ENCODE data around the gene FGF21. TPM values are rescaled to one million over a fixed set of nuclear protein-coding genes. Genes with fewer than 3 reads are reported as not detected.
"Not testable (repeated sequence)": the region's sequence is repeated elsewhere in the genome, so short reads cannot be mapped to it uniquely, and the experiment has no call there.

The FGF21 gene
- not detected in 2 replicates for total RNA-seq (2014; rRNA removed; shearing (Covaris generic))

DNA sequence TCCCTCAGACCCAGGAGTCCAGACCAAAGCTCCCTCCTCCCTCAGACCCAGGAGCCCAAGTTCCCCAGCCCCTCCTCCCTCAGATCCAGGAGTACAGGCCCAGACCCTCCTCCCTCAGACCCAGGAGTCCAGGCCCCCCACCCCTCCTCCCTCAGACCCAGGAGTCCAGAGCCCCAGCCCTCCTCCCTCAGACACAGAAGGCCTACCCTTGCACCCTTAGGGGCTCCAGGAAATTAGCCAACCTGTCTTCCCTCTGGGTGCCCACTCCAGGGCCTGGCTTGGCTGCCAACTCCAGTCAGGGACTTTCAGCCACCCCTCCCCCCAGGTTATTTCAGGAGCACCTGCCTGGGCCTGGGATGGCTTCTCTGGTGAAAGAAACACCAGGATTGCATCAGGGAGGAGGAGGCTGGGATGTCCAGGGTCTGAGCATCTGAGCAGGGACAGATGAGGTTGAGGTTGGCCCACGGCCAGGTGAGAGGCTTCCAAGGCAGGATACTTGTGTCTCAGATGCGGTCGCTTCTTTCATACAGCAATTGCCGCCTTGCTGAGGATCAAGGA is at the start of gene FGF21:
TSS of gene FGF21 (plus strand) at position 441 of the 558 bp plus-strand sequence. CDS start 713 bp downstream, outside the sequence.
- no peak for DNase-seq (ENCODE audit: low read depth in 1 of 2, low spot score in 2 of 2)
- peaks cover 7% of the 10 kb centered on the region; the same call in 1 of the 2 replicates for H3K4me1 ChIP-seq (replicated peaks)
- H3K4me3 ChIP-seq, result no peak within 1 kb of the TSS
- H3K27ac ChIP-seq, result no peak within 1 kb of the TSS
- H3K36me3 ChIP-seq, result no peaks in the 10 kb centered on the region
- no peaks in the 10 kb centered on the region for H3K9me3 ChIP-seq (replicated peaks)
- peaks cover 24% of the 10 kb centered on the region for H3K27me3 ChIP-seq (replicated peaks)

DNA sequence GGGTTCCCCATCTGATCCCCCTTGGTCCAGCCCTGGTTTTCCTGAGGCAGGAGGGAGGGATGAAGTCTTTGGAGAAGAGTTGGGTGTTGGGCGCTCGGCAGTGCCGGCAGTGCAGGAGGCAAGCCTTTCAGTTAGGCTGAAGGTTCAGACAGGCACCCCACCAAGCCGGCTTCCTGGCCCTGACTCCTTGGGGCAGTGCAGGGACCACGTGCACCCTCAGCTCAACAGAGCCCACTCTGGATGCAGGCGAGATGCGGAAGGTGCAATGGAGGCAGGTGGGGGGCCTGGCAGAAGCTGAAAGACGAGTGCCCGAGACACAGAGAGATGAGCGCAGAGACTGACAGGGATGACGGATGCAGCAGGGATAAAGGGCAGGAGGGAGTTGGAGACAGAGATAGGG is 46.9 kb upstream of the FGF21 start:
- no peak for DNase-seq (ENCODE audit: low read depth in 1 of 2, low spot score in 2 of 2)
- H3K9me3 ChIP-seq (replicated peaks), result no peaks in the 10 kb centered on the region

DNA sequence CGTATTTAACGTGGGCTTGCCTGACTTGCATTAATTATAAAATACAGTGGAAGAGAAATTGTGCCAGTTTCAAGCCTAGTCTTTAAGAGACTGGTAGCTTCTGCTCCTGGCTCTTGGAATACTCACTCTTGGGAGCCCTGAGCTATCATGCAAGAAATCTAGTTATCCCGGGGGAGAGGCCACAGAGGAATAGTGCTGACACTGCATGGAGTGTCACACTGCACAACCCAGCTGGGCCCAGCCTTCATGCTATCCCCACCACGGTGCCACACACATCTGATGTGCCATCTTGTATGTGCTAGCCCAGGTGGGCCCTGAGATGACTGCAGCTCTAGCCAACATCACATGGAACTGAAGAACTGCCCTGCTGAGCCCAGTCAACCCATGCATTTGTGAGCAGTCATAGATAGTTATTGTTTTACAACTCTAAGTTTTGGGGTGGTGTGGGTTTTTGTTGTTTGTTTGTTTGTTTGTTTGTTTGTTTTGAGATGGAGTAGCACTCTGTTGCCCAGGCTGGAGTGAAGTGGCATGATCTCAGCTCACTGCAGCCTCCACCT is 44.1 kb upstream of the FGF21 start:
- Histone ChIP-seq H3K27me3 (replicated peaks) (no peaks in the 10 kb centered on the region), H3K4me1 (replicated peaks) (peaks cover 15% of the 10 kb centered on the region), H3K36me3 (no peaks in the 10 kb centered on the region), H3K27ac (no peak overlapping the region), H3K4me3 (no peak overlapping the region), H3K9me3 (replicated peaks) (no peaks in the 10 kb centered on the region)
- DNase-seq (ENCODE audit: low read depth in 1 of 2, low spot score in 2 of 2), result no peak

More for the DNA sequence above, 46.9 kb upstream of the FGF21 start:
- Histone ChIP-seq H3K27me3 (replicated peaks) (no peaks in the 10 kb centered on the region), H3K36me3 (no peaks in the 10 kb centered on the region), H3K27ac (no peak overlapping the region), H3K4me1 (replicated peaks) (peaks cover 6% of the 10 kb centered on the region; the same call in 1 of the 2 replicates), H3K4me3 (no peak overlapping the region)

DNA sequence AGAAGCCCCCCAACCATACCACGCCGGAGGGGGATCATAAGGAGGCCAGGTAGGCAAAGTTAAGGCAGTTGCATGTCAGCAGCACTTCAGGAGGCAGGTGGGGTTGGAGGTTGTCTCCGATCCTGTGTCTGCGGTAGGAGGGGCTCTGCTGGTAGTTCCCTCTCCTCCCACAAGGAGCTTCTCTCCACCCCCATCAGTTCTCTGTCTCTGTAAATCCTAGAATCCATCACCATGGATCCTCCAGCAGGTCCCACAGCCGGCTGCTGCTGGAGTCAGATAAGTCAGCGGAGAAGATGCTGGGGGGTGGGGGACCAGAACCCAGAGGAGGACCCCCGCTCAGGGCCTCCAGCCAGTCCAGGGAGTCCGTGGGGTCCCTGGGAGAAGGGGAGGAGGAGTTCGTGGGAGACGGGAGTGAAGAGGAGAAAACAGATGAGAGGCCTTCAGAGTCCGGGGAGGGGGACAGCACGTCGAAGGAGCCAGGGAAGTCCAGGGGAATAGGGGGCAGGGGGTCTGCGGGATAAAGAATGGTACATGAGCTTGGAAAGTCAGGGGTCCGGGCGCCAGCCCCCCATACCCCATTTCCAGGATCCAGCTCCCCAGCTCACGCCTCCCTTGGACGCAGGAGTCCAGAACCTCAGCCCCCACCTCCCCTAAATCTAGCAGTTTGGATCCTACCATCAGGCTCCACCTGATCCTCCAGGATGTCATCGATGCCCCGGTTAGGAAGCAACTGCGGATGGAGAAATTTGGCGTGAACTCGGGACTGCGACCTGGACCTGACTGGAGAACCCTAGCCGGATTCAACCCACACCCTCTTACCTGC is 42.1 kb upstream of the FGF21 start:
- Histone ChIP-seq H3K4me3 (peak overlapping the region; percentile 57), H3K9me3 (replicated peaks) (no peaks in the 10 kb centered on the region), H3K27ac (no peak overlapping the region), H3K27me3 (replicated peaks) (no peaks in the 10 kb centered on the region), H3K4me1 (replicated peaks) (peaks cover 15% of the 10 kb centered on the region), H3K36me3 (no peaks in the 10 kb centered on the region)
- DNase-seq (ENCODE audit: low read depth in 1 of 2, low spot score in 2 of 2), result no peak

- H3K4me3 ChIP-seq, result peak overlapping the region; percentile 57
- H3K36me3 ChIP-seq, result no peaks in the 10 kb centered on the region
- H3K27me3 ChIP-seq (replicated peaks), result no peaks in the 10 kb centered on the region
- no peaks in the 10 kb centered on the region for H3K9me3 ChIP-seq (replicated peaks)
- DNase-seq (ENCODE audit: low read depth in 1 of 2, low spot score in 2 of 2), result peak; percentile 99 to 100
- H3K4me1 ChIP-seq (replicated peaks), result peaks cover 15% of the 10 kb centered on the region
- peak overlapping the region; percentile 47 for H3K27ac ChIP-seq
Observed at GRCh38 chr19:48713864-48714755, 41.2 kb upstream of the FGF21 start.

DNA sequence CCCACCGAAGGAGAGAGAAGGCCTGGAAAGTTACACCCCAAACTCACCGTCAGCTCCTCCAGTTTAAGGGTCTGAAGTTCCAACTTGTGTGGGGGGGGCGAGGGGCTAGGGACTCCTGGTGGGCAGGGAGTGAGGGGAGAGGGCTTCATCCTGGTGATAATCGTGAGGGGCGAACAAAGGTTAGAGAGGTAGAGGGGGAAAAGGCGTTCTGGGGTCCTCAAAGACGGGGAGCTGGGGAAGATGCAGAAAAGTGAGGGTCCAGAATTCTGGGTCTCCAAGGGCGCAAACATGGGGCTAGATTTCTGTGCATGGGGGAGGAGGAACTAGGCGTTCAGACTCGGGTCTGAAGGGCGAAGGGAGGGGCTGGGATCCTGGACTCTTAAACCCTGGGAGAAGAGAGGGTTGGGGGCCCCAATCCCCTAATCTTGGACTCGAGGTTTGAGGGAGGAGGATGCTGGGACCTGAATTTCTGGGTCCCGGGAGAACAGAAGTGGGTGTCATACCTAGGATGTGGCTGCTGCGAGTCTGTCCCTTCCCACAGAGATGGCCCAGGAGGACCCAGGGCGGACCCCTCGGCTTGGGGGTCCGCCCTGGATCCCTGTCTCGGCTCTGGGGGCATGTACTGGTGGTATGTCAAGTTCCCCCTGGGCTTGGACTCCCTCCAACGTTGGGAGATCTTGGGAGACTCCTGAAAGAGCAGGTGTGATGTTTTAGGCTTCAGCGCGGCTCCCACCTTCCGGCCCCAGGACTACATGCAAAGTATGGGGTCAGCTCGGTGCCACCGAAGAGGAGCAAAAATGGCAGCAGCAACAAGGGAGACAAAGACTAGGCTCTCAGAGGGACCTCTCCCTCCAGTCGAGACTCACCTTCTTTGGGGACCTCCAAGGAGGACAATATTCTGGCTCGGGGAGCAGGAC is 40.3 kb upstream of the FGF21 start:
- Histone ChIP-seq H3K27me3 (replicated peaks) (no peaks in the 10 kb centered on the region), H3K4me1 (replicated peaks) (peaks cover 15% of the 10 kb centered on the region), H3K9me3 (replicated peaks) (no peaks in the 10 kb centered on the region), H3K27ac (peak overlapping the region; percentile 47), H3K4me3 (peak overlapping the region; percentile 57), H3K36me3 (no peaks in the 10 kb centered on the region)
- DNase-seq (ENCODE audit: low read depth in 1 of 2, low spot score in 2 of 2), result no peak

- H3K4me3 ChIP-seq, result no peak overlapping the region
- H3K27ac ChIP-seq, result no peak overlapping the region
- DNase-seq (ENCODE audit: low read depth in 1 of 2, low spot score in 2 of 2), result no peak
- H3K27me3 ChIP-seq (replicated peaks), result no peaks in the 10 kb centered on the region
- H3K36me3 ChIP-seq, result no peaks in the 10 kb centered on the region
- no peaks in the 10 kb centered on the region for H3K9me3 ChIP-seq (replicated peaks)
- H3K4me1 ChIP-seq (replicated peaks), result peaks cover 18% of the 10 kb centered on the region
Observed at GRCh38 chr19:48715681-48716171, 39.6 kb upstream of the FGF21 start.

- no peaks in the 10 kb centered on the region for H3K27me3 ChIP-seq (replicated peaks)
- no peaks in the 10 kb centered on the region for H3K9me3 ChIP-seq (replicated peaks)
- no peak overlapping the region for H3K27ac ChIP-seq
- H3K36me3 ChIP-seq, result no peaks in the 10 kb centered on the region
- H3K4me3 ChIP-seq, result no peak overlapping the region
- peaks cover 24% of the 10 kb centered on the region for H3K4me1 ChIP-seq (replicated peaks)
- DNase-seq (ENCODE audit: low read depth in 1 of 2, low spot score in 2 of 2), result no peak
Observed at GRCh38 chr19:48716562-48717291, 38.6 kb upstream of the FGF21 start.

- H3K27me3 ChIP-seq (replicated peaks); H3K27ac ChIP-seq; DNase-seq (ENCODE audit: low read depth in 1 of 2, low spot score in 2 of 2); H3K4me3 ChIP-seq; H3K36me3 ChIP-seq; H3K9me3 ChIP-seq (replicated peaks): not testable (repeated sequence)
- H3K4me1 ChIP-seq (replicated peaks), result peaks cover 21% of the 10 kb centered on the region
Observed at GRCh38 chr19:48718106-48718505, 37.2 kb upstream of the FGF21 start.

DNA sequence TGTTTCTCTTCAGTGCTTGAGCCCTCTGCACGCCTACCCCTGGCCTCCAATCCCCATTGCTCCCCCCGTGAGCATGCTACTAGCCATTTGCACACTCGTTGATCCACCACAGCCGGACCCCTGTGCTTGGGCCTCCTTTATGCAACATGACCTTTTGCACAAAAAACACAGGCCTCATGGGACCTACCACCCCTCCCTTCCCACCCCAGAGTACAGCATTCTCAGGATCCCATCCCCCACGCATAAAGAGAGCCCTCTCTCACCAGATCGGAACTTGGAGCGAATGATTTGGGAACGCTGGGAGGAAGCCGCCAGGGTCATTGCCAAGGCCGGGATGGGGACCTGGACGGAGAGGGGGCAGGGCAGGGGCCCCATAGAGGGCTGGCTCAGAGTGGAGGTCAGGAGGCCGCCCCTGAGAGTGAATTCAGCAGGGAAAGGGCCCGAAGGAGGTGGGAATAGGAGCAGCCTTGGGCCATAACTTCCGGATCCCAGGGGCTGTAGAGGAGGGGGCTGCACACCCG is 36.6 kb upstream of the FGF21 start:
- Histone ChIP-seq H3K27me3 (replicated peaks) (no peaks in the 10 kb centered on the region), H3K9me3 (replicated peaks) (no peaks in the 10 kb centered on the region), H3K27ac (no peak overlapping the region), H3K36me3 (no peaks in the 10 kb centered on the region), H3K4me3 (no peak overlapping the region), H3K4me1 (replicated peaks) (peaks cover 14% of the 10 kb centered on the region)
- DNase-seq (ENCODE audit: low read depth in 1 of 2, low spot score in 2 of 2), result no peak

- peak within 1 kb of the TSS; percentile 53 for H3K4me3 ChIP-seq
- no peaks in the 10 kb centered on the region for H3K36me3 ChIP-seq
- DNase-seq (ENCODE audit: low read depth in 1 of 2, low spot score in 2 of 2), result no peak
- H3K9me3 ChIP-seq (replicated peaks), result no peaks in the 10 kb centered on the region
- H3K4me1 ChIP-seq (replicated peaks), result peaks cover 16% of the 10 kb centered on the region
- H3K27me3 ChIP-seq (replicated peaks), result no peaks in the 10 kb centered on the region
- peak within 1 kb of the TSS; percentile 83 for H3K27ac ChIP-seq
Observed at GRCh38 chr19:48719263-48720171, 35.8 kb upstream of the FGF21 start, which contains the start of gene MAMSTR. MAMSTR (minus strand) TSS chr19:48719725; CDS start chr19:48719031, 694 bp downstream.
